Measurements from ENCODE around the gene ATP5PD. TPM values are rescaled to one million over a fixed set of nuclear protein-coding genes. Genes with fewer than 3 reads are reported as not detected.

Gene ATP5PD
- total RNA-seq, 1 experiment from 2014 or later = 413 TPM

DNA sequence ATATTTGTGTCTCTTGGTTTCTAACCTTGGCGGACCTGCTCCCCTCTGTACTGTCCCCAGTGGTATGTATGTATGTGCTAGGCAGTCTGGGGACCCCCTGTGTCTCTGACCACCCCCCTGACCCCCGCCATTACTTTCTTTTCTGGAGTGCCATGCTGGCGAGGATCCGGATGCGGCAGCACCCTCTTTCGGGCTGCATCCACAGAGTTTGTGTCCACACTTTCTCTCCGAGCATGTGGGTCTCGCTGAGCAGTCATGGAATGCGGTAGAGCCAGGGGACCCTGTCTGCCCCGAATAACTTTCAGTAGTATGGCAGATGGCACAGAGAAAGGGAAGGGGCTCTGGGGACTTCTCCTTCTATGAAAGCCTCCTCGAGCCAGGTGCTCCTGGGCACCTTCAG lies 17.3 kb upstream of the ATP5PD start:
- ATAC-seq = no peak
- Histone ChIP-seq H3K36me3 (ENCODE audit: control insufficient read depth, insufficient read depth, low read length) (0 out of 2 replicates have a peak, but pooled peaks cover 2% of the 10 kb centered on the region), H3K4me3 (ENCODE audit: low read depth in 2 of 2, low read length in 2 of 2) (no peak overlapping the region), H3K9me3 (ENCODE audit: control insufficient read depth, insufficient read depth, low read depth, low read length) (no peaks in the 10 kb centered on the region), H3K4me1 (ENCODE audit: control insufficient read depth, insufficient read depth, low read length) (no peaks in the 10 kb centered on the region), H3K27ac (ENCODE audit: low read length) (no peak overlapping the region), H3K27me3 (ENCODE audit: control insufficient read depth, insufficient read depth, low read length) (no peaks in the 10 kb centered on the region)
- intact Hi-C loops (cut with micrococcal nuclease; ENCODE audit: unreplicated experiment) = no loop called here
- TF ChIP-seq, protein P1, sequence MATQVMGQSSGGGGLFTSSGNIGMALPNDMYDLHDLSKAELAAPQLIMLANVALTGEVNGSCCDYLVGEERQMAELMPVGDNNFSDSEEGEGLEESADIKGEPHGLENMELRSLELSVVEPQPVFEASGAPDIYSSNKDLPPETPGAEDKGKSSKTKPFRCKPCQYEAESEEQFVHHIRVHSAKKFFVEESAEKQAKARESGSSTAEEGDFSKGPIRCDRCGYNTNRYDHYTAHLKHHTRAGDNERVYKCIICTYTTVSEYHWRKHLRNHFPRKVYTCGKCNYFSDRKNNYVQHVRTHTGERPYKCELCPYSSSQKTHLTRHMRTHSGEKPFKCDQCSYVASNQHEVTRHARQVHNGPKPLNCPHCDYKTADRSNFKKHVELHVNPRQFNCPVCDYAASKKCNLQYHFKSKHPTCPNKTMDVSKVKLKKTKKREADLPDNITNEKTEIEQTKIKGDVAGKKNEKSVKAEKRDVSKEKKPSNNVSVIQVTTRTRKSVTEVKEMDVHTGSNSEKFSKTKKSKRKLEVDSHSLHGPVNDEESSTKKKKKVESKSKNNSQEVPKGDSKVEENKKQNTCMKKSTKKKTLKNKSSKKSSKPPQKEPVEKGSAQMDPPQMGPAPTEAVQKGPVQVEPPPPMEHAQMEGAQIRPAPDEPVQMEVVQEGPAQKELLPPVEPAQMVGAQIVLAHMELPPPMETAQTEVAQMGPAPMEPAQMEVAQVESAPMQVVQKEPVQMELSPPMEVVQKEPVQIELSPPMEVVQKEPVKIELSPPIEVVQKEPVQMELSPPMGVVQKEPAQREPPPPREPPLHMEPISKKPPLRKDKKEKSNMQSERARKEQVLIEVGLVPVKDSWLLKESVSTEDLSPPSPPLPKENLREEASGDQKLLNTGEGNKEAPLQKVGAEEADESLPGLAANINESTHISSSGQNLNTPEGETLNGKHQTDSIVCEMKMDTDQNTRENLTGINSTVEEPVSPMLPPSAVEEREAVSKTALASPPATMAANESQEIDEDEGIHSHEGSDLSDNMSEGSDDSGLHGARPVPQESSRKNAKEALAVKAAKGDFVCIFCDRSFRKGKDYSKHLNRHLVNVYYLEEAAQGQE (IDR thresholded peaks at IDR 0.05; ENCODE audit: insufficient read depth in 1 of 2, low read depth in 2 of 2, low read length in 1 of 2) = no peak
- TF ChIP-seq SIN3A (IDR thresholded peaks at IDR 0.05; ENCODE audit: borderline replicate concordance, insufficient read depth, low read depth, low read length) (no peak), TCF7L2 (IDR thresholded peaks at IDR 0.05; ENCODE audit: low read depth, low read length) (no peak)
- no peak for DNase-seq (ENCODE audit: low read depth, low spot score)
- ChIA-PET POLR2A (no interaction called here), CTCF (no interaction called here)
- in situ Hi-C loops (cut with HindIII; ENCODE audit: low pct_unique_long_range_greater_than_20kb, low sequenced_read_pairs) = no loop called here
- BruUV-seq (replicated peaks) = TSS peak; percentile 47

DNA sequence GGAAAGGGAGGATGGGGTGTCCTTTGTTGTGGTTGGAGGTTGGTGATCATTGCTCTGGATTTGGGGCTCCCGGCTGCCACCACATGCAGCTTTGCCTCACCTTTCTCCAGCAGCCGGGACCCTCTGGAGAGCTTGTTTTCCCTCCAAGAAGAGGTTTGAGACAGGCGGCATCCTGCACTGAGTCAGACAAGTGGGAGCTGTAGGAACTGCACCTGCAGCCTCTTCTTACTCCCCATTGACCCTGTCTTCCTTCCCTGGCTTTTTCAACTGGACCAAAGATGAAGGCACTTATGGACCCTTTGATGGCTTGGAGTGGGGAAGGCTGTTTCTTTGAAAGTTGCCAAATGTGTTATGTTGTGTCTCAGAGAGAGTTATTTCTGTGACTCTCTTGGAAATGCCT lies 16.9 kb upstream of the ATP5PD start:
- CTCF ChIA-PET = interaction anchor here (0.6 kb wide), 2 partner anchors 41 to 351 kb away, joined by 3 to 8 read pairs; no protein-coding TSS in a partner anchor
- in situ Hi-C loops (cut with HindIII; ENCODE audit: low pct_unique_long_range_greater_than_20kb, low sequenced_read_pairs) = no loop called here
- ATAC-seq = 0 out of 2 replicates have a peak, but pooled peaks have one; percentile 44

More for the DNA sequence above, 16.9 kb upstream of the ATP5PD start:
- H3K36me3 ChIP-seq (ENCODE audit: control insufficient read depth, insufficient read depth, low read length) = 0 out of 2 replicates have a peak, but pooled peaks cover 2% of the 10 kb centered on the region
- TF ChIP-seq, protein P2, sequence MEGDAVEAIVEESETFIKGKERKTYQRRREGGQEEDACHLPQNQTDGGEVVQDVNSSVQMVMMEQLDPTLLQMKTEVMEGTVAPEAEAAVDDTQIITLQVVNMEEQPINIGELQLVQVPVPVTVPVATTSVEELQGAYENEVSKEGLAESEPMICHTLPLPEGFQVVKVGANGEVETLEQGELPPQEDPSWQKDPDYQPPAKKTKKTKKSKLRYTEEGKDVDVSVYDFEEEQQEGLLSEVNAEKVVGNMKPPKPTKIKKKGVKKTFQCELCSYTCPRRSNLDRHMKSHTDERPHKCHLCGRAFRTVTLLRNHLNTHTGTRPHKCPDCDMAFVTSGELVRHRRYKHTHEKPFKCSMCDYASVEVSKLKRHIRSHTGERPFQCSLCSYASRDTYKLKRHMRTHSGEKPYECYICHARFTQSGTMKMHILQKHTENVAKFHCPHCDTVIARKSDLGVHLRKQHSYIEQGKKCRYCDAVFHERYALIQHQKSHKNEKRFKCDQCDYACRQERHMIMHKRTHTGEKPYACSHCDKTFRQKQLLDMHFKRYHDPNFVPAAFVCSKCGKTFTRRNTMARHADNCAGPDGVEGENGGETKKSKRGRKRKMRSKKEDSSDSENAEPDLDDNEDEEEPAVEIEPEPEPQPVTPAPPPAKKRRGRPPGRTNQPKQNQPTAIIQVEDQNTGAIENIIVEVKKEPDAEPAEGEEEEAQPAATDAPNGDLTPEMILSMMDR (IDR thresholded peaks at IDR 0.05) = no peak
- TF ChIP-seq TCF7L2 (IDR thresholded peaks at IDR 0.05; ENCODE audit: low read depth, low read length) (no peak), POLR2AphosphoS5 (IDR thresholded peaks at IDR 0.05; ENCODE audit: low read depth, low read length) (no peak), SIN3A (IDR thresholded peaks at IDR 0.05; ENCODE audit: borderline replicate concordance, insufficient read depth, low read depth, low read length) (no peak)
- TF ChIP-seq, protein P1 (IDR thresholded peaks at IDR 0.05; ENCODE audit: insufficient read depth in 1 of 2, low read depth in 2 of 2, low read length in 1 of 2) = no peak
- no peaks in the 10 kb centered on the region for H3K4me1 ChIP-seq (ENCODE audit: control insufficient read depth, insufficient read depth, low read length)
- H3K27ac ChIP-seq (ENCODE audit: low read length) = no peak overlapping the region
- intact Hi-C loops (cut with micrococcal nuclease; ENCODE audit: unreplicated experiment) = no loop called here
- no peaks in the 10 kb centered on the region for H3K9me3 ChIP-seq (ENCODE audit: control insufficient read depth, insufficient read depth, low read depth, low read length)
- no TSS peak for BruUV-seq (replicated peaks)
- no peak for DNase-seq (ENCODE audit: low read depth, low spot score)
- POLR2A ChIA-PET = no interaction called here
- no peak overlapping the region for H3K4me3 ChIP-seq (ENCODE audit: low read depth in 2 of 2, low read length in 2 of 2)
- no peaks in the 10 kb centered on the region for H3K27me3 ChIP-seq (ENCODE audit: control insufficient read depth, insufficient read depth, low read length)

Data from Panc1 (cell line).